Left lobe of liver (tissue), 2 donors: ENCODE results near the gene GPR12. TPM values are rescaled to one million over a fixed set of nuclear protein-coding genes. Genes with fewer than 3 reads are reported as not detected.

Source experiments
- ATAC-seq: fragments of 200-7000 bp; cut with Tn5 transposase; one replicate; pipeline ENCODE4 v1.9.1; 2020; ENCODE audit warnings: mild to moderate bottlenecking, moderate library complexity
- DNase-seq: peaks from one replicate; pipeline ENCODE4 v3.0.0-alpha.2; 2020; ENCODE audit warnings: low spot score
- total RNA-seq: library from RNA; stranded (reverse); gene quantifications from one replicate; pipeline ENCODE4 v1.2.1, GENCODE V29; 2021
- donor health status: DM: no; HTN: no; CAD: no; lungs with moderate emphysema.
- donor health status: DM: no; HTN: yes; CAD: no.

GPR12 gene
- total RNA-seq, 1 donor from 2014 or later: not detected

DNA sequence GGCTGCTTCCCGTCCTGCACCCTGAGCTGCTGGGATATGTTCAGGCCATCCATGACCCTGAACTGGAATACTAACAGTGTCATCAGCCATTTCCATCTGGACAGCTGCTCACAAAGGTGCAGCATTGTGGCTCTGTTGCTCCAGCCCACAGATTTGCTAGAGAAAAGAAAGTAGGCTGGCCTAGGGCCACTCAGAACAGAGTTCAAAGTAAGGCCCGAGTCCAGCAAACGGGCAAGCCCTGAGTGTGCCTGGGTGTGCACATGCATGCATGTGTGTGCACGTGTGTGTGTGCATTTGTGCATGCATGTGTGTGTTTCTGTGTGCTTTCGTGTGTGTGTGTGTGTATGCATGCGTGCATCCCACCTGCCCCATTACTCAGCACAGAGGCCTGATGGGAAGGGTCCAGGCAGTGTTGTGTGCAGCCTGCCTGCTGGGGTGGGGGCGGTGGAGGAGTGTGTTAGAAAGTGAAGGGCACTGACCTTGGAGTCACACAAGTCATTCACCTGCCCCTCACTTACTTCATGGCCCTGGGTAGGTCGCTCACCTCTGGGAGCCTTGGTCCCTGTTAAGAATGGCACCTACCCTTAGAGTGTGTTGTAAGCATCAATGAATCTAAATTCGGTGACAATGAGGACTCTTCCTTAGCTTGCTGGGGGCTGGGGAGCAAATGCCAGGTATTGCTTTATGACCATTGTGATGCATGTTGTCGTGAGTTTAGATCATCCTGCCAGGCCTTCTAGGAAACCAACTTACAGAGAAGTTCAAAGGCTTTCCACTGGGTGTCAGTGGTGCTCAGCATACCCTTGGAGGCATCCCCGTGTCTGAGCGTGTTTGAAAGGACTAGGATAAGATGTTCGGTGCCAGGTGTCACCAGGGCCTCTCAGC is 53.2 kb downstream of the GPR12 start:
- no peak for DNase-seq

DNA sequence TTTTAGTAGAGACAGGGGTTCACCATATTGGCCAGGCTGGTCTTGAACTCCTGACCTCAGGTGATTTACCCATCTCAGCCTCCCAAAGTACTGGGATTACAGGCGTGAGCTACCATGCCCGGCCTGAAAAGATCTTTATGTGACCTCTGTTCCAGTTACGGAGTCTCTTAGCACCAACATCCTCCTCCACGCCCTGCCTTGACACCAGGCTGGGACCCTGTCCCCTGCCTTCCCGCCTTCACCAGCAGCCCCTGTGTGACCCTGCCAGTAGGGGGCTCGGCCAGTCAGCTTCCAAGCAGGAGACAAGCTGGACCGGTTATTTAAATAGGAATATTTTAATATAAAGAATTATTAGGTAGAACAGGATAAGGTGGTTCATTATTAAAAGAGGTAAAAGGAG is 54.2 kb downstream of the GPR12 start:
- DNase-seq (no peak), ATAC-seq (no peak)

More for the DNA sequence above, 53.2 kb downstream of the GPR12 start:
- ATAC-seq: peak; percentile 89

DNA sequence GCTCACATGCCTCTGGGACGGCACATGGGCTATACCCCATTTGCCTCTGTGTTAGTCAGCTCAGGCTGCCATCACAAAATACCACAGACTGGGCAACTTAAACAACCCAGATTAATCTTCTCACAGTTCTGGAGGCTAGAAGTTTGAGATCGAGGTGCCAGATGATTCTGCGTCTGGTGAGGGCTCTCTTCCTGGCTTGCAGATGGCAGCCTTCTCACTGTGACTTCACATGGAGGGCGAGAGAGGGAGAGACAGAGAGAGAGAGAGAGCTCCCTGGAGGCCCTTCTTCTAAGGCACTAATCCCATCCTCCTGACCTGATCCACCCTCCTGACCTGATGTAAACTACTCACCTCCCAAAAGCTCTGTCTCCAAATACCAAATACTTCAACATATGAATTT is 55.0 kb downstream of the GPR12 start:
- ATAC-seq: no peak

More for the DNA sequence above, 55.0 kb downstream of the GPR12 start:
- no peak for DNase-seq

Other genes starting within 250 kb of the GPR12 start
- 8.5 TPM for gene WASF3, start 203.1 kb downstream of the GPR12 start, total RNA-seq